ENCODE measurements around the gene HLTF.
A peak's percentile ranks its signal among the peaks of the same experiment; 100 is the strongest.

Gene HLTF

GRCh38 chr3:149134575-149134974 lies 48.2 kb upstream of the HLTF start:
- CTCF ChIA-PET, result no interaction called here
- Histone ChIP-seq H3K4me1 (ENCODE audit: control insufficient read depth, insufficient read depth, low read length) (peaks cover 7% of the 10 kb centered on the region; the same call in 1 of the 2 replicates), H3K36me3 (ENCODE audit: control insufficient read depth in 2 of 2, insufficient read depth in 1 of 2, low read length in 2 of 2) (no peaks in the 10 kb centered on the region), H3K9me3 (ENCODE audit: control insufficient read depth, insufficient read depth, low read depth, low read length) (no peaks in the 10 kb centered on the region), H3K4me3 (ENCODE audit: low read depth, low read length) (no peak overlapping the region), H3K27ac (ENCODE audit: extremely low read depth, low read depth, low read length) (no peak overlapping the region)
- TF ChIP-seq GLIS1 (tag by site-specific recombination; IDR thresholded peaks at IDR 0.05), result peak; percentile 15; the same call in 1 of the 2 replicates
- TF ChIP-seq ZNF221 (tag by site-specific recombination; IDR thresholded peaks at IDR 0.05; ENCODE audit: borderline replicate concordance), result no peak
- TF ChIP-seq, protein P1, sequence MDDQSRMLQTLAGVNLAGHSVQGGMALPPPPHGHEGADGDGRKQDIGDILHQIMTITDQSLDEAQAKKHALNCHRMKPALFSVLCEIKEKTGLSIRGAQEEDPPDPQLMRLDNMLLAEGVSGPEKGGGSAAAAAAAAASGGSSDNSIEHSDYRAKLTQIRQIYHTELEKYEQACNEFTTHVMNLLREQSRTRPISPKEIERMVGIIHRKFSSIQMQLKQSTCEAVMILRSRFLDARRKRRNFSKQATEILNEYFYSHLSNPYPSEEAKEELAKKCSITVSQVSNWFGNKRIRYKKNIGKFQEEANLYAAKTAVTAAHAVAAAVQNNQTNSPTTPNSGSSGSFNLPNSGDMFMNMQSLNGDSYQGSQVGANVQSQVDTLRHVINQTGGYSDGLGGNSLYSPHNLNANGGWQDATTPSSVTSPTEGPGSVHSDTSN (CRISPR knock-in tag; IDR thresholded peaks at IDR 0.05), result no peak
- POLR2A ChIA-PET, result no interaction called here

- Histone ChIP-seq H3K4me3 (ENCODE audit: low read depth, low read length) (no peak overlapping the region), H3K9me3 (ENCODE audit: control insufficient read depth, insufficient read depth, low read depth, low read length) (no peaks in the 10 kb centered on the region), H3K4me1 (ENCODE audit: control insufficient read depth, insufficient read depth, low read length) (peaks cover 7% of the 10 kb centered on the region; the same call in 1 of the 2 replicates), H3K27ac (ENCODE audit: extremely low read depth, low read depth, low read length) (no peak overlapping the region), H3K36me3 (ENCODE audit: control insufficient read depth in 2 of 2, insufficient read depth in 1 of 2, low read length in 2 of 2) (no peaks in the 10 kb centered on the region)
- TF ChIP-seq ZNF677 (tag by site-specific recombination; IDR thresholded peaks at IDR 0.05) (no peak), ZNF292 (tag by site-specific recombination; IDR thresholded peaks at IDR 0.05; ENCODE audit: borderline replicate concordance, low read depth) (no peak), KLF1 (tag by site-specific recombination; IDR thresholded peaks at IDR 0.05) (no peak), ZNF404 (tag by site-specific recombination; IDR thresholded peaks at IDR 0.05) (no peak), ZNF324 (tag by site-specific recombination; IDR thresholded peaks at IDR 0.05) (no peak), ZNF629 (tag by site-specific recombination; IDR thresholded peaks at IDR 0.05) (no peak), BCL11A (tag by site-specific recombination; IDR thresholded peaks at IDR 0.05; ENCODE audit: low read depth) (no peak), ZNF423 (tag by site-specific recombination; IDR thresholded peaks at IDR 0.05) (no peak), HOXA7 (CRISPR knock-in tag; IDR thresholded peaks at IDR 0.05; ENCODE audit: borderline replicate concordance) (no peak), ZNF544 (tag by site-specific recombination; IDR thresholded peaks at IDR 0.05) (no peak), ZBTB7A (tag by site-specific recombination; IDR thresholded peaks at IDR 0.05; ENCODE audit: low read depth) (no peak), ZNF391 (tag by site-specific recombination; IDR thresholded peaks at IDR 0.05; ENCODE audit: borderline replicate concordance, low read depth) (no peak), ZIC2 (tag by site-specific recombination; IDR thresholded peaks at IDR 0.05) (no peak), ZNF148 (tag by site-specific recombination; IDR thresholded peaks at IDR 0.05; ENCODE audit: borderline replicate concordance) (no peak), ZFP41 (tag by site-specific recombination; IDR thresholded peaks at IDR 0.05; ENCODE audit: borderline replicate concordance) (no peak), ZNF555 (tag by site-specific recombination; conservative IDR thresholded peaks at IDR 0.05) (no peak), ZNF548 (tag by site-specific recombination; IDR thresholded peaks at IDR 0.05) (no peak)
- TF ChIP-seq, protein P2, sequence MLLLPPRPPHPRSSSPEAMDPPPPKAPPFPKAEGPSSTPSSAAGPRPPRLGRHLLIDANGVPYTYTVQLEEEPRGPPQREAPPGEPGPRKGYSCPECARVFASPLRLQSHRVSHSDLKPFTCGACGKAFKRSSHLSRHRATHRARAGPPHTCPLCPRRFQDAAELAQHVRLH (tag by site-specific recombination; IDR thresholded peaks at IDR 0.05), result no peak
- TF ChIP-seq, protein P3, sequence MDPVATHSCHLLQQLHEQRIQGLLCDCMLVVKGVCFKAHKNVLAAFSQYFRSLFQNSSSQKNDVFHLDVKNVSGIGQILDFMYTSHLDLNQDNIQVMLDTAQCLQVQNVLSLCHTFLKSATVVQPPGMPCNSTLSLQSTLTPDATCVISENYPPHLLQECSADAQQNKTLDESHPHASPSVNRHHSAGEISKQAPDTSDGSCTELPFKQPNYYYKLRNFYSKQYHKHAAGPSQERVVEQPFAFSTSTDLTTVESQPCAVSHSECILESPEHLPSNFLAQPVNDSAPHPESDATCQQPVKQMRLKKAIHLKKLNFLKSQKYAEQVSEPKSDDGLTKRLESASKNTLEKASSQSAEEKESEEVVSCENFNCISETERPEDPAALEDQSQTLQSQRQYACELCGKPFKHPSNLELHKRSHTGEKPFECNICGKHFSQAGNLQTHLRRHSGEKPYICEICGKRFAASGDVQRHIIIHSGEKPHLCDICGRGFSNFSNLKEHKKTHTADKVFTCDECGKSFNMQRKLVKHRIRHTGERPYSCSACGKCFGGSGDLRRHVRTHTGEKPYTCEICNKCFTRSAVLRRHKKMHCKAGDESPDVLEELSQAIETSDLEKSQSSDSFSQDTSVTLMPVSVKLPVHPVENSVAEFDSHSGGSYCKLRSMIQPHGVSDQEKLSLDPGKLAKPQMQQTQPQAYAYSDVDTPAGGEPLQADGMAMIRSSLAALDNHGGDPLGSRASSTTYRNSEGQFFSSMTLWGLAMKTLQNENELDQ (tag by site-specific recombination; IDR thresholded peaks at IDR 0.05; ENCODE audit: low read depth), result no peak
- TF ChIP-seq, protein P4, sequence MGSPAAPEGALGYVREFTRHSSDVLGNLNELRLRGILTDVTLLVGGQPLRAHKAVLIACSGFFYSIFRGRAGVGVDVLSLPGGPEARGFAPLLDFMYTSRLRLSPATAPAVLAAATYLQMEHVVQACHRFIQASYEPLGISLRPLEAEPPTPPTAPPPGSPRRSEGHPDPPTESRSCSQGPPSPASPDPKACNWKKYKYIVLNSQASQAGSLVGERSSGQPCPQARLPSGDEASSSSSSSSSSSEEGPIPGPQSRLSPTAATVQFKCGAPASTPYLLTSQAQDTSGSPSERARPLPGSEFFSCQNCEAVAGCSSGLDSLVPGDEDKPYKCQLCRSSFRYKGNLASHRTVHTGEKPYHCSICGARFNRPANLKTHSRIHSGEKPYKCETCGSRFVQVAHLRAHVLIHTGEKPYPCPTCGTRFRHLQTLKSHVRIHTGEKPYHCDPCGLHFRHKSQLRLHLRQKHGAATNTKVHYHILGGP (tag by site-specific recombination; IDR thresholded peaks at IDR 0.05), result no peak
- ChIA-PET CTCF (interaction anchor here (0.6 kb wide), 1 partner anchor 8 kb away, joined by 3 read pairs; no protein-coding TSS in a partner anchor), POLR2A (no interaction called here)
These were observed 45.3 kb upstream of the HLTF start for GRCh38 chr3:149131589-149131988.
